ENCODE measurements around the gene TMEM225B. TPM values are rescaled to one million over a fixed set of nuclear protein-coding genes. Genes with fewer than 3 reads are reported as not detected.
"Not testable (repeated sequence)": the region's sequence is repeated elsewhere in the genome, so short reads cannot be mapped to it uniquely, and the experiment has no call there.

The TMEM225B gene
- total RNA-seq, 4 donors from 2014 or later, result 0.68 to 1.6 TPM; not detected in 2

- WGBS, 2 donors (ENCODE audit: low coverage in 1 of 2), result 97 to 100% methylated on average over 1 to 3 of the region's 3 CpGs
- Histone ChIP-seq H3K36me3 (no peaks in the 10 kb centered on the region), H3K9me3 (peaks cover 0 to 2% of the 10 kb centered on the region in 2 donors), H3K27ac (no peak overlapping the region), H3K4me1 (no peaks in the 10 kb centered on the region), H3K27me3 (no peaks in the 10 kb centered on the region), H3K4me3 (no peak overlapping the region)
- TF ChIP-seq EP300 (IDR thresholded peaks at IDR 0.05; ENCODE audit: low read depth) (no peak), POLR2AphosphoS5 (IDR thresholded peaks at IDR 0.05) (no peak), CTCF (IDR thresholded peaks at IDR 0.05) (no peak), POLR2A (IDR thresholded peaks at IDR 0.05) (no peak)
- intact Hi-C loops (cut with DNase I; ENCODE audit: low total_unique reads) (no loop called here), in situ Hi-C loops (cut with MboI; ENCODE audit: low pct_ligation_motif_present in 1 of 4, low pct_unique_long_range_greater_than_20kb in 1 of 4, low sequenced_read_pairs in 3 of 4) (no loop called here)
- DNase-seq, result no peak
Measured at GRCh38 chr7:99653754-99654153, 55.7 kb downstream of the TMEM225B start.

- DNase-seq; H3K27ac ChIP-seq; H3K9me3 ChIP-seq; H3K27me3 ChIP-seq; intact Hi-C loops (cut with DNase I; ENCODE audit: low total_unique reads); in situ Hi-C loops (cut with MboI; ENCODE audit: low pct_ligation_motif_present in 1 of 4, low pct_unique_long_range_greater_than_20kb in 1 of 4, low sequenced_read_pairs in 3 of 4); H3K36me3 ChIP-seq; H3K4me3 ChIP-seq; H3K4me1 ChIP-seq: not testable (repeated sequence)
- WGBS, 2 donors (ENCODE audit: low coverage in 1 of 2), result 94% methylated on average over 3 of the region's 3 CpGs
Measured at GRCh38 chr7:99654626-99655025, 56.6 kb downstream of the TMEM225B start.

DNA sequence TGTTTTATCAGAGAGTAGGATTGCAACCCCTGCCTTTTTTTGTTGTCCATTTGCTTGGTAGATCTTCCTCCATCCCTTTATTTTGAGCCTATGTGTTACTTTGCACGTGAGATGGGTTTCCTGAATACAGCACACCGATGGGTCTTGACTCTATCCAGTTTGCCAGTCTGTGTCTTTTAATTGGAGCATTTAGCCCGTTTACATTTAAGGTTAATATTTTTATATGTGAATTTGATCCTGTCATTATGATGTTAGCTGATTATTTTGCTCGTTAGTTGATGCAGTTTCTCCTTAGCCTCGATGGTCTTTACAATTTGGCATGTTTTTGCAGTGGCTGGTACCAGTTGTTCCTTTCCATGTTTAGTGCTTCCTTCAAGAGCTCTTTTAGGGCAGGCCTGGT lies 59.8 kb downstream of the TMEM225B start:
- peaks cover 0 to 33% (median 15%) of the 10 kb centered on the region in 4 donors for H3K36me3 ChIP-seq
- 89 to 100% methylated on average over 1 to 5 of the region's 5 CpGs for WGBS, 2 donors (ENCODE audit: low coverage in 1 of 2)
- in situ Hi-C loops (cut with MboI; ENCODE audit: low pct_ligation_motif_present in 1 of 4, low pct_unique_long_range_greater_than_20kb in 1 of 4, low sequenced_read_pairs in 3 of 4); H3K27ac ChIP-seq; DNase-seq; H3K4me3 ChIP-seq; H3K4me1 ChIP-seq; H3K27me3 ChIP-seq; H3K9me3 ChIP-seq; intact Hi-C loops (cut with DNase I; ENCODE audit: low total_unique reads): not testable (repeated sequence)

Other genes with a start within 250 kb of the TMEM225B start
- 100 to 1,000 TPM; 138 to 346 (median 186) TPM for gene ARPC1B, start 223.5 kb upstream of the TMEM225B start, total RNA-seq
- 10 to 100 TPM; 27.7 to 54.9 (median 49.9) TPM for gene PDAP1, start 189.7 kb upstream of the TMEM225B start, total RNA-seq
- 100 to 1,000 TPM in 1 of 4 donors, 10 to 100 TPM in 2, 1 to 10 TPM in 1; 5.0 to 167 (median 50.1) TPM for gene BUD31, start 189.3 kb upstream of the TMEM225B start, total RNA-seq
- 10 to 100 TPM in 1 of 4 donors, 1 to 10 TPM in 3; 1.8 to 38.2 (median 5.5) TPM for gene PTCD1, start 159.5 kb upstream of the TMEM225B start, total RNA-seq
- gene CPSF4, start 159.3 kb upstream of the TMEM225B start, total RNA-seq, result 10 to 100 TPM; 20.7 to 65.5 (median 24.8) TPM
- gene ATP5MF, start 132.1 kb upstream of the TMEM225B start, total RNA-seq, result 1,000 to 10,000 TPM in 1 of 4 donors, 100 to 1,000 TPM in 2, 10 to 100 TPM in 1; 61.3 to 1,017 (median 295) TPM
- gene ZNF789, start 125.4 kb upstream of the TMEM225B start, total RNA-seq, result 10 to 100 TPM; 17.2 to 30.7 (median 20.1) TPM
- 10 to 100 TPM; 24.5 to 48.7 (median 38.5) TPM for gene ZNF394, start 98.0 kb upstream of the TMEM225B start, total RNA-seq
- 1 to 10 TPM; 4.5 to 8.7 (median 5.9) TPM for gene ZKSCAN5, start 93.6 kb upstream of the TMEM225B start, total RNA-seq
- gene FAM200A, start 46.2 kb upstream of the TMEM225B start, total RNA-seq, result 1 to 10 TPM in 2 of 4 donors, under 1 TPM in 1, not detected in 1; 0.40 to 4.2 (median 4.1) TPM
- 100 to 1,000 TPM; 153 to 304 (median 226) TPM for gene ZNF655, start 39.6 kb upstream of the TMEM225B start, total RNA-seq
- 10 to 100 TPM; 14.6 to 58.7 (median 18.1) TPM for gene ZSCAN25, start 18.7 kb downstream of the TMEM225B start, total RNA-seq
- gene CYP3A5, start 81.7 kb downstream of the TMEM225B start, total RNA-seq, result 100 to 1,000 TPM; 142 to 543 (median 383) TPM
- 1 to 10 TPM in 1 of 4 donors, under 1 TPM in 2, not detected in 1; 0.95 to 3.0 (median 0.96) TPM for gene CYP3A7, start 136.9 kb downstream of the TMEM225B start, total RNA-seq
- 10 to 100 TPM in 3 of 4 donors, not detected in 1; 10.0 to 44.9 (median 22.1) TPM for gene CYP3A4, start 185.9 kb downstream of the TMEM225B start, total RNA-seq
- gene CYP3A43, start 229.7 kb downstream of the TMEM225B start, total RNA-seq, result not detected

Data from transverse colon (tissue), 4 donors.